ENCODE measurements around the gene GTSF1L. TPM values are rescaled to one million over a fixed set of nuclear protein-coding genes. Genes with fewer than 3 reads are reported as not detected.

The GTSF1L gene
- total RNA-seq, 4 donors from 2014 or later, result not detected

DNA sequence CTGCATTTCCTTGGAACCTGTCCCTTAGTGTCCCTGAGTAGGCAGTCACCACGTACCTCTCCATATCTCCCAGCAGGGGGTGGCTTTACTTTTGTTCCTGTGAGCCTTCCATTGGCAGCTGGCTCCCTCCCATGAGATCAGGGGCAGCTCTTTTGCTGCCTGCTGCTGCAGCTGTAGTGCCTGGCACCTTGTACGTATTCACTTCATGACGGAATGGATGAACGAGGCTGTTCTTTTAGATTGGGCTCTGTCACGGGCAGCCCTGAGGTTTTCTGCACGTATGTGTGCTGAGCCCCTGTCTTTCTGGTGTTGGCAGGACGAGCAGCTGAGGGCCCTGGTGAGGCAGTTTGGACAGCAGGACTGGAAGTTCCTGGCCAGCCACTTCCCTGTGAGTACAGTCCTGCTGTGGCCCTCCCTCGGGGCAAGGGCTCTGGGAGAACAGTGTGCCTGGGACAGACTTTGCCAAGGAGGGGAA lies 45.3 kb downstream of the GTSF1L start:
- WGBS, 2 donors (ENCODE audit: low coverage in 1 of 2), result 71 to 73% methylated on average over 1 to 8 of the region's 8 CpGs
- Histone ChIP-seq H3K4me1 (no peaks in the 10 kb centered on the region), H3K27me3 (no peaks in the 10 kb centered on the region), H3K27ac (peak overlapping the region in 3 of 4 donors; percentile 29 to 76 (median 42)), H3K4me3 (no peak overlapping the region), H3K9me3 (no peaks in the 10 kb centered on the region), H3K36me3 (no peaks in the 10 kb centered on the region)
- TF ChIP-seq EP300 (IDR thresholded peaks at IDR 0.05; ENCODE audit: low read depth) (no peak), POLR2AphosphoS5 (IDR thresholded peaks at IDR 0.05) (no peak), POLR2A (IDR thresholded peaks at IDR 0.05) (no peak)
- TF ChIP-seq, protein P1, sequence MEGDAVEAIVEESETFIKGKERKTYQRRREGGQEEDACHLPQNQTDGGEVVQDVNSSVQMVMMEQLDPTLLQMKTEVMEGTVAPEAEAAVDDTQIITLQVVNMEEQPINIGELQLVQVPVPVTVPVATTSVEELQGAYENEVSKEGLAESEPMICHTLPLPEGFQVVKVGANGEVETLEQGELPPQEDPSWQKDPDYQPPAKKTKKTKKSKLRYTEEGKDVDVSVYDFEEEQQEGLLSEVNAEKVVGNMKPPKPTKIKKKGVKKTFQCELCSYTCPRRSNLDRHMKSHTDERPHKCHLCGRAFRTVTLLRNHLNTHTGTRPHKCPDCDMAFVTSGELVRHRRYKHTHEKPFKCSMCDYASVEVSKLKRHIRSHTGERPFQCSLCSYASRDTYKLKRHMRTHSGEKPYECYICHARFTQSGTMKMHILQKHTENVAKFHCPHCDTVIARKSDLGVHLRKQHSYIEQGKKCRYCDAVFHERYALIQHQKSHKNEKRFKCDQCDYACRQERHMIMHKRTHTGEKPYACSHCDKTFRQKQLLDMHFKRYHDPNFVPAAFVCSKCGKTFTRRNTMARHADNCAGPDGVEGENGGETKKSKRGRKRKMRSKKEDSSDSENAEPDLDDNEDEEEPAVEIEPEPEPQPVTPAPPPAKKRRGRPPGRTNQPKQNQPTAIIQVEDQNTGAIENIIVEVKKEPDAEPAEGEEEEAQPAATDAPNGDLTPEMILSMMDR (IDR thresholded peaks at IDR 0.05), result no peak
- DNase-seq, result peak; percentile 25
- in situ Hi-C loops (cut with MboI; ENCODE audit: low pct_ligation_motif_present in 1 of 4, low pct_unique_long_range_greater_than_20kb in 1 of 4, low sequenced_read_pairs in 3 of 4) (loop anchor here in 1 of 4 donors (10.0 to 25.0 kb wide), 2 partner anchors 147 to 244 kb away; no protein-coding TSS in a partner anchor), intact Hi-C loops (cut with DNase I; ENCODE audit: low total_unique reads) (no loop called here)

DNA sequence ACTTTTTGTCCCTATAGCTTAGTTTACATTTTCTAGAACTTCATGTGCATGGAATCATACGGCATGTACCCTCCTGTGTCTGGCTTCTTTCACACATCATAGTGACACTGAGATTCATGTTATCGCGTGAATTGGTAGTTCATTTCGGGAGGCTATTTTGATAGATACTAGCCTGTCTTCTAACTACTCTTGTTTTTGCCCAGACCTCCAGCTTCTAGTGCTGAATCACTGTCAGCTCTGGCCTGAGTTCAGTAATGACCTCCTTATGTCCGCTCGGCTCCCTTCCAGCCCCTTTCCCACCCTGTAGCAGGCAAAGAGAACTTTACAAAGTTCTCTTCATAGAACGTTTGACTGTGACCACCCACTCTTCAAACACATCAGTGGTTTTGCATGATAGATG lies 45.8 kb downstream of the GTSF1L start:
- Histone ChIP-seq H3K9me3 (no peaks in the 10 kb centered on the region), H3K27ac (peak overlapping the region in 3 of 4 donors; percentile 29 to 76 (median 42)), H3K4me1 (no peaks in the 10 kb centered on the region), H3K27me3 (no peaks in the 10 kb centered on the region), H3K36me3 (no peaks in the 10 kb centered on the region), H3K4me3 (no peak overlapping the region)
- DNase-seq, result no peak
- in situ Hi-C loops (cut with MboI; ENCODE audit: low pct_ligation_motif_present in 1 of 4, low pct_unique_long_range_greater_than_20kb in 1 of 4, low sequenced_read_pairs in 3 of 4) (loop anchor here in 1 of 4 donors (10.0 to 25.0 kb wide), 2 partner anchors 146 to 244 kb away; no protein-coding TSS in a partner anchor), intact Hi-C loops (cut with DNase I; ENCODE audit: low total_unique reads) (no loop called here)
- TF ChIP-seq POLR2A (IDR thresholded peaks at IDR 0.05), result no peak
- TF ChIP-seq EP300 (IDR thresholded peaks at IDR 0.05; ENCODE audit: low read depth), result no peak
- no peak for TF ChIP-seq POLR2AphosphoS5 (IDR thresholded peaks at IDR 0.05)
- TF ChIP-seq, protein P1 (IDR thresholded peaks at IDR 0.05), result no peak
- 83 to 89% methylated on average over 7 of the region's 7 CpGs for WGBS, 2 donors (ENCODE audit: low coverage in 1 of 2)

DNA sequence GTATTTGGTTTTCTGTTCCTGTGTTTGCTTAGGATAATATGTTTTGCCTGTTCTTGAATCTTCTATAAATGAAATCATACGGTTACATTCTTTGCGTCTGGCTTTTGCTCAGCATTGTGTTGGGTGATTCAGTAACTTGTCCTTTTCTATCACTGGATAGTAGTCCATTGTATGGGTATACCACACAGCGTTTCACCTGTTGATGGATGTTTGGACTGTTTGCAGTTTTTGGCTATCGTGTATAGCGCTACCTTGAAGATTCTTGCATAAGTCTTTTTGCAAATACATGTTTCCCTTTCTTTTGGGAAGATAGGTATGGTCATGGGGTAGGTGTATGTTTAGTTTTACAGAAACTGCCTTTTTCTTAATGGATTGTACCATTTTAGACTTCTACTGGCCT lies 50.4 kb downstream of the GTSF1L start:
- intact Hi-C loops (cut with DNase I; ENCODE audit: low total_unique reads), result no loop called here
- TF ChIP-seq POLR2AphosphoS5 (IDR thresholded peaks at IDR 0.05) (no peak), POLR2A (IDR thresholded peaks at IDR 0.05) (no peak), EP300 (IDR thresholded peaks at IDR 0.05; ENCODE audit: low read depth) (no peak)
- TF ChIP-seq, protein P1 (IDR thresholded peaks at IDR 0.05), result no peak
- Histone ChIP-seq H3K4me1 (no peaks in the 10 kb centered on the region), H3K4me3 (no peak overlapping the region), H3K36me3 (no peaks in the 10 kb centered on the region), H3K27ac (no peak overlapping the region), H3K27me3 (no peaks in the 10 kb centered on the region), H3K9me3 (no peaks in the 10 kb centered on the region)
- DNase-seq, result no peak
- in situ Hi-C loops (cut with MboI; ENCODE audit: low pct_ligation_motif_present in 1 of 4, low pct_unique_long_range_greater_than_20kb in 1 of 4, low sequenced_read_pairs in 3 of 4), result loop anchor here in 1 of 4 donors (25.0 kb wide), 1 partner anchor 239 kb away; no protein-coding TSS in a partner anchor
- 94% methylated on average over 5 of the region's 5 CpGs for WGBS, 2 donors (ENCODE audit: low coverage in 1 of 2)

Other genes with a start within 250 kb of the GTSF1L start
- gene L3MBTL1, start 219.3 kb downstream of the GTSF1L start, total RNA-seq, result 100 to 1,000 TPM in 1 of 4 donors, 10 to 100 TPM in 3; 10.9 to 152 (median 23.1) TPM
- gene SGK2, start 168.0 kb downstream of the GTSF1L start, total RNA-seq, result 100 to 1,000 TPM in 3 of 4 donors, 10 to 100 TPM in 1; 71.6 to 293 (median 149) TPM
- 10 to 100 TPM in 3 of 4 donors, 1 to 10 TPM in 1; 1.4 to 83.4 (median 19.9) TPM for gene IFT52, start 136.1 kb downstream of the GTSF1L start, total RNA-seq
- 100 to 1,000 TPM in 1 of 4 donors, 1 to 10 TPM in 3; 1.1 to 134 (median 2.2) TPM for gene MYBL2, start 59.9 kb downstream of the GTSF1L start, total RNA-seq
- 10 to 100 TPM in 2 of 4 donors, 1 to 10 TPM in 2; 1.5 to 15.7 (median 6.8) TPM for gene TOX2, start 187.8 kb upstream of the GTSF1L start, total RNA-seq

Data from transverse colon (tissue), 4 donors.